Naive B cell (primary cell): Measurements from ENCODE around the gene JMJD1C. TPM values are rescaled to one million over a fixed set of nuclear protein-coding genes. Genes with fewer than 3 reads are reported as not detected.

Experiments used
- ATAC-seq, 2 donors: fragments of 150-1000 bp; cut with Tn5 transposase; 2 replicates each; pipeline ENCODE4 v1.10.0; 2021; ENCODE audit warnings: low read depth in 2 of 2, mild to moderate bottlenecking in 2 of 2, moderate library complexity in 2 of 2
- DNase-seq: peaks from one replicate; pipeline ENCODE4 v3.0.0; 2022
- H3K27ac Mint-ChIP-seq, 6 donors: one replicate each; pipeline ENCODE4 v1.8.0; 2020 to 2022; ENCODE audit warnings: mild to moderate bottlenecking in 6 of 6, mixed read lengths in 6 of 6, moderate library complexity in 5 of 6, inconsistent platforms in 2 of 6
- H3K27me3 Mint-ChIP-seq, 3 donors: one replicate each; pipeline ENCODE4 v1.8.0; 2021 to 2022; ENCODE audit warnings: mixed read lengths in 3 of 3, mild to moderate bottlenecking in 1 of 3
- H3K36me3 Mint-ChIP-seq, 2 donors: one replicate each; pipeline ENCODE4 v1.8.0; 2020 to 2022; ENCODE audit warnings: mixed read lengths in 2 of 2, inconsistent platforms in 1 of 2, mild to moderate bottlenecking in 1 of 2
- H3K4me1 Mint-ChIP-seq, 3 donors: one replicate each; pipeline ENCODE4 v1.8.0; 2020 to 2022; ENCODE audit warnings: mixed read lengths in 3 of 3, inconsistent platforms in 1 of 3, mild to moderate bottlenecking in 1 of 3, moderate library complexity in 1 of 3
- H3K4me3 Mint-ChIP-seq, 8 donors: one replicate each; pipeline ENCODE4 v1.8.0; 2020 to 2022; ENCODE audit warnings: mild to moderate bottlenecking in 8 of 8, mixed read lengths in 8 of 8, moderate library complexity in 8 of 8, inconsistent platforms in 2 of 8
- H3K9me3 Mint-ChIP-seq, 7 donors: one replicate each; pipeline ENCODE4 v1.8.0; 2020 to 2022; ENCODE audit warnings: mixed read lengths in 7 of 7, mild to moderate bottlenecking in 5 of 7, inconsistent platforms in 2 of 7, moderate library complexity in 1 of 7
- polyA plus RNA-seq, 6 donors: library from polyadenylated mRNA; unstranded; fragments of 300-500 nt; fragmentation: Illumina TruSeq; gene quantifications; one replicate each; pipeline ENCODE4 v1.2.3, GENCODE V29; 2021; ENCODE audit warnings: low read depth in 6 of 6

Gene JMJD1C
- polyA plus RNA-seq, 6 donors from 2014 or later, result 51.7 to 154 (median 124) TPM

DNA sequence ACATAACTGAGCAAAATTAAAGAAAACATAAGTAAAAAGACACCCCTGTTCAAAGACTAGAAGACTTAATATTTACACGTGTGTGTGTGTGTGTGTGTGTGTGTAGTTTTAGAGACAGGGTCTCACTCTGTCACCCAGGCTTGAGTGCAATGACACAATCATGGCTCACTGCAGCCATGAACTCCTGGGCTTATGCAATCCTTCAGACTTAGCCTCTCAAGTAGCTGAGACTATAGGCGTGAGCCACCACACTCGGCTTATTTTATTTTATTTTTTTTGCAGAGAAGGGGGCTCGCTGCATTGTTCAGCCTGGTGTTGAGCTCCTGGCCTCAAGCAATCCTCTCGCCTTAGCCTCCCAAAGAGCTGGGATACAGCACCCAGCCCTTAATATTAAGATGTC is 90.3 kb downstream of the JMJD1C start:
- DNase-seq, result no peak
- Mint-ChIP-seq H3K4me1 (peaks cover 13 to 18% (median 14%) of the 10 kb centered on the region in 3 donors), H3K36me3 (peaks cover 6 to 8% of the 10 kb centered on the region in 2 donors), H3K27me3 (no peaks in the 10 kb centered on the region), H3K27ac (no peak overlapping the region), H3K4me3 (peak overlapping the region in 1 of 8 donors; percentile 10), H3K9me3 (no peaks in the 10 kb centered on the region)
- no peak for ATAC-seq

GRCh38 chr10:63374991-63375390 is 90.8 kb downstream of the JMJD1C start:
- peaks cover 13 to 18% (median 14%) of the 10 kb centered on the region in 3 donors for H3K4me1 Mint-ChIP-seq
- H3K27ac Mint-ChIP-seq, result no peak overlapping the region
- no peak overlapping the region for H3K4me3 Mint-ChIP-seq
- no peaks in the 10 kb centered on the region for H3K27me3 Mint-ChIP-seq
- no peak for ATAC-seq
- peaks cover 4 to 6% of the 10 kb centered on the region in 2 donors for H3K36me3 Mint-ChIP-seq
- no peak for DNase-seq
- no peaks in the 10 kb centered on the region for H3K9me3 Mint-ChIP-seq

DNA sequence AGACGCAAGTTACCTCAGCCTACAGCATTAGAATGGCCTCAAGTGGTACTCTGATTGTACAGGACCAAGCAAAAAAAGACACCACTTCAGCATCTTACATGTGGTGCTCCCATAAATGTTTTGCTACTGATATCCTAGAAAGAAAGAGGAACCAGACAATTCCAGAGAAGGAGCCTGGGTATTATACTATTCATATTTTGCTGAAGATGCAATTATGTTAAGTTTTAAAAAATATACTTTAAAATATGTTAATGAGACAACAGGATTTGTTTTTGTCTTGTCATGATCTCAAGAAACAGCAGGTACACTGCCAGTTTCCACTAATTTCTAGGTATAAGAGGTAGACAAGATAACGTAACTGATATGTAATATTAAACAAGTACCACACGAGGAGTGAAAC is 92.6 kb downstream of the JMJD1C start:
- Mint-ChIP-seq H3K4me1 (peaks cover 20 to 27% (median 21%) of the 10 kb centered on the region in 3 donors), H3K9me3 (no peaks in the 10 kb centered on the region), H3K27me3 (no peaks in the 10 kb centered on the region), H3K27ac (no peak overlapping the region), H3K4me3 (no peak overlapping the region), H3K36me3 (peaks cover 4 to 6% of the 10 kb centered on the region in 2 donors)
- ATAC-seq (no peak), DNase-seq (no peak)

GRCh38 chr10:63369711-63370110 is 96.1 kb downstream of the JMJD1C start:
- Mint-ChIP-seq H3K9me3 (no peaks in the 10 kb centered on the region), H3K27me3 (no peaks in the 10 kb centered on the region), H3K27ac (no peak overlapping the region), H3K4me1 (peaks cover 9 to 14% (median 12%) of the 10 kb centered on the region in 3 donors), H3K4me3 (no peak overlapping the region), H3K36me3 (peaks cover 6 to 8% of the 10 kb centered on the region in 2 donors)
- DNase-seq (no peak), ATAC-seq (no peak)

- ATAC-seq, result no peak
- DNase-seq, result no peak
- H3K27ac Mint-ChIP-seq, result peak overlapping the region in 1 of 6 donors; percentile 21
- H3K27me3 Mint-ChIP-seq, result no peaks in the 10 kb centered on the region
- peaks cover 6 to 8% of the 10 kb centered on the region in 2 donors for H3K36me3 Mint-ChIP-seq
- H3K9me3 Mint-ChIP-seq, result no peaks in the 10 kb centered on the region
- H3K4me1 Mint-ChIP-seq, result peaks cover 9 to 14% (median 12%) of the 10 kb centered on the region in 3 donors
- no peak overlapping the region for H3K4me3 Mint-ChIP-seq
Measured at GRCh38 chr10:63368365-63368764, 97.4 kb downstream of the JMJD1C start.

DNA sequence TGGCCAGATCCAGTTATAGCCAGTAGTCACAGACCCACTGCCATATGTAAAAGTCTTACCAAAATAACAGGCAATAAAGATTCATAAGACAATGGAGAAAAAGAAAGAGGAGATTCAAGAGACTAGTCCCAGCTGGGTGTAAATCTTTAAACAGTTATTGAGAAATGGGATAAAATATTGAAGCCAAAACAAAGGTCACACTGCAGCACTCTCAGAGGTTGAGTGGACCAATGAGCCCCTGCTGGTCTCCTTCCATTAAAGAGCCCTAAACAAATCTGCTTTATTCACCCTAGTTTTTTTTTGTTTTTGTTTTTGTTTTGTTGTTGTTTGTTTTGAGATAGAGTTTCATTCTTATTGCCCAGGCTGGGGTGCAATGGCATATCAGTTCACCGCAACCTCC is 98.8 kb downstream of the JMJD1C start:
- Mint-ChIP-seq H3K27me3 (no peaks in the 10 kb centered on the region), H3K9me3 (no peaks in the 10 kb centered on the region)

GRCh38 chr10:63365976-63366765 is 99.6 kb downstream of the JMJD1C start:
- H3K4me1 Mint-ChIP-seq, result peaks cover 10 to 18% (median 12%) of the 10 kb centered on the region in 3 donors
- peaks cover 0 to 4% of the 10 kb centered on the region in 2 donors for H3K36me3 Mint-ChIP-seq
- H3K27me3 Mint-ChIP-seq, result no peaks in the 10 kb centered on the region
- no peaks in the 10 kb centered on the region for H3K9me3 Mint-ChIP-seq
- H3K4me3 Mint-ChIP-seq, result no peak overlapping the region
- H3K27ac Mint-ChIP-seq, result peak overlapping the region in 1 of 6 donors; percentile 3
- no peak for DNase-seq
- ATAC-seq, result no peak

More for the DNA sequence above, 98.8 kb downstream of the JMJD1C start:
- no peak overlapping the region for H3K4me3 Mint-ChIP-seq
- DNase-seq (no peak), ATAC-seq (no peak)
- H3K27ac Mint-ChIP-seq, result no peak overlapping the region
- peaks cover 0 to 4% of the 10 kb centered on the region in 2 donors for H3K36me3 Mint-ChIP-seq
- peaks cover 10 to 12% (median 10%) of the 10 kb centered on the region in 3 donors for H3K4me1 Mint-ChIP-seq

GRCh38 chr10:63364918-63365317 is 100.9 kb downstream of the JMJD1C start:
- Mint-ChIP-seq H3K9me3 (no peaks in the 10 kb centered on the region), H3K27ac (peak overlapping the region in 1 of 6 donors; percentile 70), H3K4me3 (no peak overlapping the region), H3K36me3 (peaks cover 0 to 4% of the 10 kb centered on the region in 2 donors), H3K4me1 (peaks cover 10 to 19% (median 12%) of the 10 kb centered on the region in 3 donors), H3K27me3 (no peaks in the 10 kb centered on the region)
- no peak for DNase-seq
- no peak for ATAC-seq

DNA sequence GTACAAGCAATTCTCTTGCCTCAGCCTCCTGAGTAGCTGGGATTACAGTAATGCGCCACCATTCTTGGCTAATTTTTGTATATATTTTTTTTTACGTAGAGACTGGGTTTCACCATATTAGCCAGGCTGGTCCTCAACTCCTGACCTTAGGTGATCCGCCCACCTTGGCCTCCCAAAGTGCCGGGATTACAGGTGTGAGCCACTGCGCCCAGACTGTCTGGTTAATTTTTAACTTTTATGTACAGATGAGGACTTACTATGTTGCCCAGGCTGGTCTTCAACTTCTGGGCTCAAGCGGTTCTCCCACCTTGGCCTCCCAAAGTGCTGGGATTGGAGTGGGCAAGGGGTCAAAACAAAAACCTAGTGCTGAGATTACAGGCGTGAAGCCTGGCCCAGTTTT is 101.8 kb downstream of the JMJD1C start:
- Mint-ChIP-seq H3K36me3 (peaks cover 0 to 4% of the 10 kb centered on the region in 2 donors), H3K4me3 (no peak overlapping the region), H3K27me3 (no peaks in the 10 kb centered on the region), H3K4me1 (peaks cover 5 to 12% (median 8%) of the 10 kb centered on the region in 3 donors), H3K9me3 (no peaks in the 10 kb centered on the region), H3K27ac (peak overlapping the region in 1 of 6 donors; percentile 65)
- DNase-seq, result no peak
- ATAC-seq, result no peak

GRCh38 chr10:63355682-63356081 is 110.1 kb downstream of the JMJD1C start:
- Mint-ChIP-seq H3K27me3 (no peaks in the 10 kb centered on the region), H3K36me3 (peaks cover 5 to 11% of the 10 kb centered on the region in 2 donors), H3K9me3 (no peaks in the 10 kb centered on the region), H3K4me3 (no peak overlapping the region), H3K4me1 (peaks cover 22 to 38% (median 22%) of the 10 kb centered on the region in 3 donors), H3K27ac (peak overlapping the region in 1 of 6 donors; percentile 8)
- ATAC-seq (no peak), DNase-seq (no peak)

GRCh38 chr10:63352976-63353375 is 112.8 kb downstream of the JMJD1C start:
- DNase-seq (no peak), ATAC-seq (no peak)
- Mint-ChIP-seq H3K27ac (no peak overlapping the region), H3K9me3 (no peaks in the 10 kb centered on the region), H3K36me3 (peaks cover 5 to 11% of the 10 kb centered on the region in 2 donors), H3K4me3 (no peak overlapping the region), H3K27me3 (no peaks in the 10 kb centered on the region), H3K4me1 (peaks cover 22 to 38% (median 22%) of the 10 kb centered on the region in 3 donors)

GRCh38 chr10:63348245-63348850 is 117.4 kb downstream of the JMJD1C start:
- H3K4me1 Mint-ChIP-seq, result peaks cover 15 to 23% (median 18%) of the 10 kb centered on the region in 3 donors

GRCh38 chr10:63346015-63346441 is 119.7 kb downstream of the JMJD1C start:
- no peak for ATAC-seq
- peaks cover 4 to 18% (median 10%) of the 10 kb centered on the region in 3 donors for H3K4me1 Mint-ChIP-seq
- H3K4me3 Mint-ChIP-seq, result no peak overlapping the region
- H3K27ac Mint-ChIP-seq, result no peak overlapping the region
- no peaks in the 10 kb centered on the region for H3K36me3 Mint-ChIP-seq
- no peaks in the 10 kb centered on the region for H3K9me3 Mint-ChIP-seq
- no peak for DNase-seq
- no peaks in the 10 kb centered on the region for H3K27me3 Mint-ChIP-seq

More at GRCh38 chr10:63348245-63348850, 117.4 kb downstream of the JMJD1C start:
- peaks cover 5 to 7% of the 10 kb centered on the region in 2 donors for H3K36me3 Mint-ChIP-seq
- H3K9me3 Mint-ChIP-seq, result no peaks in the 10 kb centered on the region
- peak overlapping the region in 2 of 6 donors; percentile 28 to 75 for H3K27ac Mint-ChIP-seq
- H3K4me3 Mint-ChIP-seq, result no peak overlapping the region
- H3K27me3 Mint-ChIP-seq, result no peaks in the 10 kb centered on the region
- no peak for ATAC-seq
- DNase-seq, result no peak

- DNase-seq (no peak), ATAC-seq (no peak)
- H3K36me3 Mint-ChIP-seq, result no peaks in the 10 kb centered on the region
- H3K4me1 Mint-ChIP-seq, result peaks cover 4 to 18% (median 15%) of the 10 kb centered on the region in 3 donors
- H3K27me3 Mint-ChIP-seq, result no peaks in the 10 kb centered on the region
- H3K27ac Mint-ChIP-seq, result peak overlapping the region in 3 of 6 donors; percentile 63 to 92 (median 67)
- H3K4me3 Mint-ChIP-seq, result no peak overlapping the region
- no peaks in the 10 kb centered on the region for H3K9me3 Mint-ChIP-seq
Measured at GRCh38 chr10:63344269-63344668, 121.5 kb downstream of the JMJD1C start.
